ENCODE results near the gene FNBP1. TPM values are rescaled to one million over a fixed set of nuclear protein-coding genes. Genes with fewer than 3 reads are reported as not detected.

FNBP1 gene
- total RNA-seq, 6 donors from 2014 or later, result 34.8 to 85.4 (median 51.6) TPM

- ATAC-seq (ENCODE audit: low FRiP score in 2 of 2), result no peak
- TF ChIP-seq EP300 (IDR thresholded peaks at IDR 0.05) (no peak), POLR2A (IDR thresholded peaks at IDR 0.05) (no peak), CTCF (IDR thresholded peaks at IDR 0.05) (no peak), POLR2AphosphoS5 (IDR thresholded peaks at IDR 0.05) (no peak)
- 64 to 87% methylated on average over 2 of the region's 2 CpGs for WGBS, 2 donors
- H3K4me3 ChIP-seq, result no peak overlapping the region
- H3K27me3 ChIP-seq, result no peaks in the 10 kb centered on the region
- H3K36me3 ChIP-seq, result peaks cover 0 to 72% (median 24%) of the 10 kb centered on the region in 4 donors
- H3K27ac ChIP-seq, result peak overlapping the region in 1 of 4 donors; percentile 53
- no peaks in the 10 kb centered on the region for H3K9me3 ChIP-seq
- DNase-seq, result no peak
- H3K4me1 ChIP-seq, result peaks cover 7 to 10% (median 8%) of the 10 kb centered on the region in 4 donors
These were observed 143.4 kb downstream of the FNBP1 start for GRCh38 chr9:129899620-129900019.

GRCh38 chr9:129898185-129898584, 144.8 kb downstream of the FNBP1 start:
- no peaks in the 10 kb centered on the region for H3K27me3 ChIP-seq
- peak in 1 of 6 experiments; percentile 11 for TF ChIP-seq CTCF (IDR thresholded peaks at IDR 0.05)
- TF ChIP-seq POLR2A (IDR thresholded peaks at IDR 0.05), result no peak
- WGBS, 2 donors, result 52 to 56% methylated on average over 8 of the region's 8 CpGs
- H3K4me3 ChIP-seq, result no peak overlapping the region
- H3K9me3 ChIP-seq, result no peaks in the 10 kb centered on the region
- ATAC-seq (ENCODE audit: low FRiP score in 2 of 2) (peak in 1 of 2 donors; percentile 69), DNase-seq (peak in 1 of 2 donors; percentile 44)
- peaks cover 7 to 10% (median 8%) of the 10 kb centered on the region in 4 donors for H3K4me1 ChIP-seq
- H3K27ac ChIP-seq, result peak overlapping the region in 2 of 4 donors; percentile 6 to 24
- peaks cover 0 to 66% (median 24%) of the 10 kb centered on the region in 4 donors for H3K36me3 ChIP-seq

- Histone ChIP-seq H3K27me3 (no peaks in the 10 kb centered on the region), H3K9me3 (no peaks in the 10 kb centered on the region), H3K4me3 (no peak overlapping the region), H3K4me1 (peaks cover 15 to 18% (median 16%) of the 10 kb centered on the region in 4 donors), H3K27ac (no peak overlapping the region), H3K36me3 (peaks cover 0 to 57% (median 20%) of the 10 kb centered on the region in 4 donors)
- ATAC-seq (ENCODE audit: low FRiP score in 2 of 2) (no peak), DNase-seq (no peak)
- WGBS, 2 donors, result 92 to 95% methylated on average over 6 of the region's 6 CpGs
- no peak for TF ChIP-seq POLR2AphosphoS5 (IDR thresholded peaks at IDR 0.05)
These were observed 145.7 kb downstream of the FNBP1 start for GRCh38 chr9:129897263-129897662.

GRCh38 chr9:129895376-129896268, 147.4 kb downstream of the FNBP1 start:
- Histone ChIP-seq H3K36me3 (peaks cover 0 to 41% (median 15%) of the 10 kb centered on the region in 4 donors), H3K4me3 (no peak overlapping the region), H3K9me3 (no peaks in the 10 kb centered on the region), H3K4me1 (peaks cover 26 to 32% (median 28%) of the 10 kb centered on the region in 4 donors), H3K27me3 (no peaks in the 10 kb centered on the region), H3K27ac (no peak overlapping the region)
- ATAC-seq (ENCODE audit: low FRiP score in 2 of 2) (no peak), DNase-seq (no peak)
- no peak for TF ChIP-seq POLR2AphosphoS5 (IDR thresholded peaks at IDR 0.05)
- no peak for TF ChIP-seq CTCF (IDR thresholded peaks at IDR 0.05)
- no peak for TF ChIP-seq EP300 (IDR thresholded peaks at IDR 0.05)
- no peak for TF ChIP-seq POLR2A (IDR thresholded peaks at IDR 0.05)
- 84 to 91% methylated on average over 17 of the region's 17 CpGs for WGBS, 2 donors

GRCh38 chr9:129894120-129894823, 148.7 kb downstream of the FNBP1 start:
- Histone ChIP-seq H3K4me1 (peaks cover 29 to 44% (median 40%) of the 10 kb centered on the region in 4 donors), H3K36me3 (peaks cover 0 to 32% (median 4%) of the 10 kb centered on the region in 4 donors), H3K27ac (peak overlapping the region in 1 of 4 donors; percentile 49), H3K9me3 (no peaks in the 10 kb centered on the region), H3K4me3 (no peak overlapping the region), H3K27me3 (no peaks in the 10 kb centered on the region)
- DNase-seq, result no peak
- TF ChIP-seq CTCF (IDR thresholded peaks at IDR 0.05), result no peak
- TF ChIP-seq POLR2A (IDR thresholded peaks at IDR 0.05), result no peak
- no peak for TF ChIP-seq POLR2AphosphoS5 (IDR thresholded peaks at IDR 0.05)
- TF ChIP-seq EP300 (IDR thresholded peaks at IDR 0.05), result no peak
- no peak for ATAC-seq (ENCODE audit: low FRiP score in 2 of 2)
- 83 to 84% methylated on average over 9 of the region's 9 CpGs for WGBS, 2 donors
